ENCODE measurements around the gene MYH10.
"Not testable (repeated sequence)": the region's sequence is repeated elsewhere in the genome, so short reads cannot be mapped to it uniquely, and the experiment has no call there.

DNA sequence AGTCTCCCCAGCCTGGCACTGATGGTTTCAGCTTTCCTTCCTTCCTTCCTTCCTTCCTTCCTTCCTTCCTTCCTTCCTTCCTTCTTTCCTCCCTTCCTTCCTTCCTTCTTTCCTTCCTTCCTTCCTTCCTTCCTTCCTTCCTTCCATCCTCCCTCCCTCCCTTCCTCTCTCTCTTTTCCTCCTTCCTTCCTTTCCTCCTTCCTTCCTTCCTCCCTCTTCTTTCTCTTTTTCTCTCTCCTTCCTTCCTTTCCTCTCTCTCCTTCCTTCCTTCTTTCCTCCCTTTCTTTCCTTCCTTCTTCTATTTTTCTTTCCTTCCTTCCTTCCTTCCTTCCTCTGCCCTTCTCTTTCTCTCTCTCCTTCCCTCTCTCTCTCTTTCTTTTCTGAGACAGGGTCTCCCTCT lies 30.2 kb upstream of the MYH10 start:
- not testable (repeated sequence) for TF ChIP-seq SUZ12 (IDR thresholded peaks at IDR 0.05; ENCODE audit: extremely low read depth, insufficient read depth, insufficient read length); YY1 (IDR thresholded peaks at IDR 0.05; ENCODE audit: insufficient read depth, insufficient read length)

All from NT2/D1 (cell line).